Measurements from ENCODE around the gene TEKT4.
"Not testable (repeated sequence)": the region's sequence is repeated elsewhere in the genome, so short reads cannot be mapped to it uniquely, and the experiment has no call there.

Gene TEKT4

DNA sequence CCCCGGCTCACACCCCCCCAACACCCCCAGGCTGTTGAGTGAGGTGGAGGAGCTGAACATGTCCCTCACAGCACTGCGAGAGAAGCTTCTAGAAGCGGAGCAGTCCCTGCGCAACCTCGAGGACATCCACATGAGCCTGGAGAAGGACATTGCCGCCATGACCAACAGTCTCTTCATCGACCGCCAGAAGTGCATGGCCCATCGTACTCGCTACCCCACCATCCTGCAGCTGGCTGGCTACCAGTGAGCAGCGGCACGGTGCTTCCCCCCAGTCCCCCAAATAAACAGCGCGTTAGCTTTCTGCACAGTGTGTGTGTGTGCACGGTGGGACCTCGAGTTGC is 5.3 kb downstream of the TEKT4 start:
- DNase-seq = no peak

DNA sequence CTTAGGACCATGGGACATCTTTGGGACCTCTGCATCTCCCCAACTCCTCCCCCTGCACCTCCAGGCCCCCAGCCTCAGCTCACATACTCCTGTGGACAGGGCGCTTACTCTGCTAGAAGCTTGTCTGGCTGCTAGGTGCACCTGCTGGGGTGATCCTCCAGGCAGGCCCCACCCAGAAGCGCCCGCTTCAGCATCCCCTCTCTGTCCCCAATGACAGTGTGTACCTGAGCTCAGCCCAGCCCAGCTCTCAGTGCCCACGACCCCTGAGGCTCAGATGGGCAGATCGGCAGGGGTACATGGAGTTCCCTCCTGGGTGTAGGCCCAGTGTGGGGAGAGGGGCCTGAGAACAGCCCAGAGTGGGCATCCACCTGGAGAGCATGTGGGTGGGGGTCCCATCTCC is 5.9 kb downstream of the TEKT4 start:
- DNase-seq = no peak

DNA sequence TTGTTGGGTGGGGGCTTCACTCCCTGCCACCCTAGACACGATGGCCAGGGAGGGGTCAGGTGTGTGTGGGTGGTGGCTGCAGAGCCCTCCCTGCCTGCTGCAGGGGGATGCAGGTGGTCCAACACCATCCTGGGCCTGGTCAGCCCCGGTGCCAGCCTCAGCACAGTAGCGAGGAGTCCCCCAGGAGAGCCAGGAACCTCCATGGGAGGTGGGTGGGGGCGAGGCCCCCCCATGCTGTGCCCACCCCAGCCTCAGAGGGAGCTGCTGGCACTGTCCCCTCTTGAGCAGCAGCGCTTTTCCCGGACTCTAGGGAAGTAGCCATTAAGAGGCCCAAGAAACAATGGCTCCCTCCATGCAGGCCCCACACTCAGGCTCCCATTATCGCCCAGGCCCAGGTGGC is 7.3 kb downstream of the TEKT4 start:
- DNase-seq = not testable (repeated sequence)

DNA sequence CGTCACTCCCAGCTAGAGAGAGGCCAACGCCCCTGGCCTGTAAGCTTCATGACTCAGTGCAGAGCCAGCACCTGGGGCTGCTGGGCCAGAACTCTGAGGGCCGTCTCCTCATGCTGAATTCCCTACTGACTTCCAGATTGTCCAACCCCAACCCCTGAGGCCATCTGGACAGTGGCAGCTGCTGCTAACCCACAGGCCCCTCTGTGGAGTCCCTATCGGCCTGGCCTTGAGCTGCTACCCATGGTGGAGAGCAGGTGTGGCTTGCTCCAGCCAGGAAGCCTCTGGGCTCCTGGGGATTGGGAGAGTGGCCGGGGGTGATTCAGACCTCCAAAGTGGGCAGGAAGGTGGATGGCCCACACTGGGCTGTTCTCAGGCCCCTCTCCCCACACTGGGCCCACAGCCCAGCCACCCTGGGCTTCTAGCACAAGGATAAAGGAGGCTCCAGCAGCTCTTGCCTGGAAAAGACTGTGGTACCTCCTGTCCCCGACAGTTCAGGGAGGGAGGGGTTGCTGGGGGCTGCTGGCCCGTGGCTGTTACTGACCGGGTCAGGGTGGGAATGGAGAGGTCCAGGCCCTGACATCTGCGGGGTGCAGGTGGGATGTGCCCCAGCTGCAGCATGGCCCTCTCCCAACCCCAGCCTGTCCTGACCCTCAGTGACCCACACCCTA is 8.2 kb downstream of the TEKT4 start:
- DNase-seq = no peak

DNA sequence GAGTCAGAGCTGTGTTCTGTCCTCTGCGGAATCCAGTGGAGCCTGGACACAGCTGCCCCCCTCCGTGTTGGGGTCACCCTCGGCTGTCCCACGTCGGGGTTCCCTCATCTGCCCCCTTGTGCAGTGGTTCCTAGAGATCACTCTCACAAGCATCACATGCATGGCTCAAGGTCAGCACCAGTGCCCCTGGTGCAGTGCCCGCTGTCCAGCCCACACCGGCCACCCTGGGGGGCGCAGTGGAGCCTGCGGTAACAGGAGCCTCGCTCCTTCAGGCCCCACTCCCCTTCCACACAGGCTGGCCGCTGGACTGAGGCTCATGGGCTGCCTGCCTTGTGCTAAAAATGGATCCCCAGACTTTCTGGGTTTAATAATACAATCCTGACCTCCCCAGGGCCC is 8.8 kb downstream of the TEKT4 start:
- DNase-seq = no peak

DNA sequence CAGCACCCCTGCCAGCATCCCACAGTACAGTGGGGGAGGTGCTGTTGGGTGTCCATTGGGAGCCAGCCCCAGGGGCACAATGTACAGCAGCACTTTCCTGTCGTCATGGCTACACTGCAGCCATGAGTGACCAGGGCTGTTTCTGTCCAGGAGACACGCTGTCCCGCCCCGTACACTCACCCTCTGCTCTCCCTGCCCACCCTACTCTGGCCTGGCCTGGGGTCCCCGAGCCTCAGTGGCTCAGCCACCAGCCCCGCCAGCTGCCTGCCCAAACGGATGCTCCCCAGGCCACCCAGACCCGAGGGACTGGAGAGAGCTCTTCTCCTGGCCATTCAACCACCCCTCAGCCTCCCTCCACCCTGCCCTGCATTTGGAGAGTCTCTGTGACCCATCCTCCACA is 9.3 kb downstream of the TEKT4 start:
- no peak for DNase-seq

DNA sequence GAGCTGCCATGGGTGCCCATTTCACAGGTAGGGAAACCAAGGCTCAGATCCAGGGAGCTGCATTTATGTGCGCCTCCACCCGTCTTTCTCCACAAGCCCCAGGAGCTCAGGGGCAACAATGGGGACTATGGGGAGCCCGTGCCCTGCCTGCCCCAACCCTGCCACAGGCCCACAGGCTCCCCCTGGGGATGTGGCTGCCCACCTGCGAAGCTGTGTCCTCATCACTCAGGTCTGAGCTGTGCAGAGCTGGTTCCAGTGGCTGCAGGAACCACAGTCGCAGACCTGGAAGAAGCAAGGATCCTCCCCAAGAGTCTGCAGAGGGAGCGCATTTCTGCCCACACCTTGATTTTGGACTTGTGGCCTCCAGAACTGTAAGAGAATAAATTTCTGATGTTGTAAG is 9.8 kb downstream of the TEKT4 start:
- DNase-seq = no peak

DNA sequence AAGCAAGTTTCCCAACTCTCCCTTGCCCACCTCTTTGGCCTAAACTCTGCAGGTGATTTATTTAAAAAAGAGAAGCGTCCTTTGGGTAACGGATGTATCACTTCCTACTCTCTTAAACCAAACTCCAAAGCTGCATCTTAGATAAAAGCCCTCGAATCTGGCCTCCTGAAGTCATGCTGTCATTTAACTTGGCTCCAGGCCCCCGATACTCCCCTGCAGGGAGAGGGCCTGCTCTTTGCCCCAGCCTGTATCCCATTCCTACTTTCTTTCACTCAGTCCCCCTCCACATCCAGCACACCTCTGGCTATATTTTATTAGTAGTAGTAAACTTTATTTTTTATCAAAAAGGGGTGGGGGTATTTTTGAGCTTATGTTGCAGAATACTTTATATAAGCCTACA is 19.0 kb downstream of the TEKT4 start:
- no peak for DNase-seq

DNA sequence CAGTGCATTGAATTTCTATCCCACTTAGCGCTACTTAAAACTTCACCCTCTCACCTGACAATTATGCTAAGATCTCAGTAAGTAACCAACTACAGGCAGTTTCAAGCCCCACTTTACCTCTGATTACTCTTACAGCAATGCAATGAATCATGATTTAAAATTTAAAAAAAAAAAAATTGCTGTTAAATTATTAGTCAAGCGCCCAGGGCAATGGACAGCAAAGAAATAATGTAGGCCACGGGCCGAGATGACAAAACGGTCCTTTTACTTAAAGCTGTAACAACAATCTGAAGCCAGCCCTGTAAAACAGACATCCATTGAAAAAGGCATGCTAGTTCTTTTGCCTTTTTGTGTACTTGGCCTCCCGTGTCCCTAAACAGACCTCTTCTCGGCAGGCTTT is 24.0 kb downstream of the TEKT4 start:
- not testable (repeated sequence) for DNase-seq

DNA sequence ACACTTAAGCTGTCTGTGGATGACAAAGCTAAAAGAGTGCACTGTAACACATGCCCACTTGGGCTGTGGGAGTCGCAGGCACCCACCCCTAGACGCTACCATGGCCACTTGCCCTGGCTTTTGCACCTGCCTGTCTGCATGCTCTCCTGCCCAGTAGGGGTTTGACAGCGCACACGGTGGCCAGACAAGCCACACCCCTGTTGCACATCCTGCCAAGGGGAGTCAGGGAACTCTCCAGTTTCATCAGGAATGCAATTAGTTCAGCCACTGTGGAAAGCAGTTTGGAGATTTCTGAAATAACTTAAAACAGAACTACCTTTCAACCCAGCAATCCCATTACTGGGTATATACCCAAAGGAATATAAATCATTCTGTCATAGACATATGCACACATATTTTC is 35.7 kb downstream of the TEKT4 start:
- DNase-seq = not testable (repeated sequence)

DNA sequence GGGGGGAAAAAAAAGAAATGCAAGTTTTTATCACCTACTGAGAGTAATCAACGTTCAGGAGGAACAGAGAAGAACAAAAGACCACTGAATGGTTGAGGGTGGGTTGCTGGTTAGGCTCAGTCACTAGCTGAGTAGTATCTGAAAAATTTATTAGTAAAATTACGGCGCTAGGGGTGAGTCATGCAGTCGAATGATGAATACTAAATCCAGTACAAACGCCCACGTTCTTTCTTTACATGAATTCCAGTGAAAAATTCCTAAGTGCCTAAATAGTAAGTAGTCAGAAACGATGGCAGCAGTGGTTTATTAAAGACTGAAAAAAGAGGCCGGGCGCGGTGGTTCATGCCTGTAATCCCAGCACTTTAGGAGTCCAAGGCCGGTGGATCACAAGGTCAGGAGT is 52.0 kb downstream of the TEKT4 start:
- DNase-seq = no peak

DNA sequence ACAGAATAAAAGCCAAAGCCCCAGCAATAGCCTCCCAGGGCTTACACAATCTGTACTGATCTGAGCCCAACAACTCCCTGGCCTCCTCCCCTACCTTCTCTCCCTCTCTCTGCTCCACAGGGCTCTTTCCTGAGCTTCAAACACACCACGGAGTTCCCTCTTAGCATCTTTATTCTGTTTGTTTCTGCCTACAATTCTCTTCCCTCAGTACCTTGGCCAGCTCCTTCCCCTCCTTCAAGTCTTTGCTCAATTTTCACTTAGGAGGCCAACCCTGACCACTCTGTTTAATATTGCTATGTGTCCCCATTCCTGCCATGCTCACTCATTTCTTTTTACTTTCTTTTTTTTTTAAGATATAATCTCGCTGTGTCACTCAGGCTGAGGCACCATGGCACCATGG is 53.8 kb downstream of the TEKT4 start:
- not testable (repeated sequence) for DNase-seq

Data from NCI-H524 treated with DMSO at 0.1 percent for 48 hours (cell line).